A549 (cell line): Measurements from ENCODE around the gene CARNS1. TPM values are rescaled to one million over a fixed set of nuclear protein-coding genes. Genes with fewer than 3 reads are reported as not detected.

Source experiments
- ATAC-seq, 2 experiments: fragments of 200-7000 bp in 1 of 2; fragments of >200 bp in 1 of 2; cut with Nextera tagmentation in 1 of 2; cut with Tn5 transposase in 1 of 2; 3 replicates each; pipeline versions ENCODE4 v1.8.0 to v1.9.1; 2018 to 2020; ENCODE audit warnings: mild to moderate bottlenecking in 1 of 2, moderate library complexity in 1 of 2
- CTCF ChIA-PET: fragments of 300-600 bp; sonication (Branson Sonifier 250); formaldehyde crosslinking; extraction: SDS; loops from one replicate; lab custom pipeline; 2021; ENCODE audit warnings: antibody characterized with exemption, inconsistent platforms; lab: Yijun Ruan, JAX
- POLR2A ChIA-PET: fragments of 350-600 bp; formaldehyde crosslinking; extraction: SDS; loops from one replicate; lab custom pipeline; 2021; ENCODE audit warnings: antibody characterized with exemption, inconsistent platforms; lab: Yijun Ruan, JAX
- DNase-seq, 2 experiments: peaks; one replicate each; pipeline versions ENCODE4 v3.0.0 to v3.0.0-alpha.2; 2011 to 2016; ENCODE audit warnings: low read depth in 1 of 2, low spot score in 1 of 2
- FAIRE-seq: peaks from 2 replicates; lab custom pipeline; 2011; peaks lifted over from hg19 to GRCh38; lab: Jason Lieb, UNC
- H3K27ac ChIP-seq, 2 experiments: fragments of >200 bp; sonication (Bioruptor Twin); formaldehyde crosslinking; 3 replicates each; pipeline ENCODE4 v1.5.1; 2016 to 2017
- H3K4me1 ChIP-seq: fragments of >200 bp; sonication (Bioruptor Twin); formaldehyde crosslinking; 3 replicates; pipeline ENCODE4 v1.6.1; 2016
- H3K4me2 ChIP-seq: fragments of >200 bp; sonication (Bioruptor Twin); formaldehyde crosslinking; 3 replicates; pipeline ENCODE4 v1.6.1; 2016
- H3K4me3 ChIP-seq: fragments of >200 bp; sonication (Bioruptor Twin); formaldehyde crosslinking; 3 replicates; pipeline ENCODE4 v1.5.1; 2016
- H3K9me3 ChIP-seq: fragments of >200 bp; sonication (Bioruptor Twin); formaldehyde crosslinking; 3 replicates; pipeline ENCODE4 v1.6.1; 2016
- BHLHE40 ChIP-seq: IDR thresholded peaks from 2 replicates; pipeline ENCODE4 v1.6.1; 2012; ENCODE audit warnings: low read depth, low read length, inconsistent platforms
- EHMT2 ChIP-seq: fragments of 200-600 bp; sonication (generic); IDR thresholded peaks from 2 replicates; pipeline ENCODE4 v1.6.1; 2016; ENCODE audit warnings: antibody characterized with exemption, low read depth, mild to moderate bottlenecking, moderate library complexity
- EP300 ChIP-seq, 2 experiments: fragments of >200 bp; sonication (Bioruptor Twin); formaldehyde crosslinking; IDR thresholded peaks; 2 replicates in 1 of 2; 3 replicates in 1 of 2; pipeline ENCODE4 v1.6.1; 2016 to 2017
- FOSB ChIP-seq: fragments of 250-450 bp; sonication (Bioruptor Pico); IDR thresholded peaks from 2 replicates; pipeline ENCODE4 v1.5.0; 2020; ENCODE audit warnings: mild to moderate bottlenecking, moderate library complexity
- FOSL2 ChIP-seq, 2 experiments: fragments of 450-650 bp in 1 of 2; fragments of >200 bp in 1 of 2; sonication (Bioruptor Twin) in 1 of 2; formaldehyde crosslinking; IDR thresholded peaks; 2 replicates each; pipeline versions ENCODE4 v1.5.0 to v1.6.1; 2016 to 2020; ENCODE audit warnings: mild to moderate bottlenecking in 1 of 2, moderate library complexity in 1 of 2
- HDAC2 ChIP-seq: fragments of 200-600 bp; sonication (generic); IDR thresholded peaks from 2 replicates; pipeline ENCODE4 v1.6.1; 2016
- HOXB5 ChIP-seq: fragments of 250-450 bp; sonication (Bioruptor Pico); IDR thresholded peaks from 2 replicates; pipeline ENCODE4 v1.5.0; 2020; ENCODE audit warnings: mild to moderate bottlenecking, moderate library complexity
- JUNB ChIP-seq: fragments of >200 bp; sonication (Bioruptor Twin); formaldehyde crosslinking; IDR thresholded peaks from 2 replicates; pipeline ENCODE4 v1.6.1; 2016
- RFX5 ChIP-seq: fragments of 450-650 bp; IDR thresholded peaks from 2 replicates; pipeline ENCODE4 v1.7.1; 2014; ENCODE audit warnings: antibody characterized with exemption, mild to moderate bottlenecking, moderate library complexity
- RNF2 ChIP-seq: fragments of 200-600 bp; sonication (generic); IDR thresholded peaks from 2 replicates; pipeline ENCODE4 v1.6.1; 2016; ENCODE audit warnings: low read depth, mild to moderate bottlenecking, antibody characterized with exemption, moderate library complexity, borderline replicate concordance
- SMC3 ChIP-seq: fragments of >200 bp; sonication (Bioruptor Twin); formaldehyde crosslinking; IDR thresholded peaks from 3 replicates; pipeline ENCODE4 v1.6.1; 2018; ENCODE audit warnings: inconsistent platforms
- ZC3H11A ChIP-seq: fragments of 450-650 bp; IDR thresholded peaks from 2 replicates; pipeline ENCODE4 v1.6.1; 2014; ENCODE audit warnings: antibody characterized with exemption, mild to moderate bottlenecking
- whole genome bisulfite sequencing: methylation state at CpG from one replicate; pipeline ENCODE4 v1.1.6; 2017; ENCODE audit errors: missing lambda C conversion rate; 5-methylcytosine and 5-hydroxymethylcytosine counted together
- polyA plus RNA-seq, 4 experiments: library from polyadenylated mRNA; depleted of rRNA in 3 of 4; stranded (reverse); fragments of >200 nt; fragmentation: RNase III in 1 of 4; extraction: RNeasy Plus Mini Kit Qiagen cat#74134 plus additional on column Dnase treatment in 1 of 4; gene quantifications; 2 replicates in 3 of 4; 3 replicates in 1 of 4; pipeline ENCODE4 v1.2.3, GENCODE V29; 2011 to 2017
- TF ChIP-seq, protein P1 (sequence below): fragments of 250-450 bp; sonication (Bioruptor Pico); IDR thresholded peaks from 2 replicates; pipeline ENCODE4 v1.5.0; 2020; ENCODE audit warnings: low read depth, mild to moderate bottlenecking, moderate library complexity
- TF ChIP-seq, protein P2 (sequence below): fragments of 250-450 bp; sonication (Bioruptor Pico); IDR thresholded peaks from 2 replicates; pipeline ENCODE4 v1.5.0; 2021; ENCODE audit warnings: mild to moderate bottlenecking, moderate library complexity, borderline replicate concordance
- TF ChIP-seq, protein P3 (sequence below): fragments of >200 bp; sonication (Bioruptor Twin); formaldehyde crosslinking; IDR thresholded peaks from 3 replicates; pipeline ENCODE4 v1.5.1; 2016
- TF ChIP-seq, protein P4 (sequence below): fragments of 150-350 bp; IDR thresholded peaks from 2 replicates; pipeline ENCODE4 v1.6.1; 2014; ENCODE audit warnings: low read depth, mild to moderate bottlenecking, low read length

Gene CARNS1
- polyA plus RNA-seq, 2 of the 4 experiments (the other 2 are of a cell fraction) = 0.08 to 0.10 TPM

DNA sequence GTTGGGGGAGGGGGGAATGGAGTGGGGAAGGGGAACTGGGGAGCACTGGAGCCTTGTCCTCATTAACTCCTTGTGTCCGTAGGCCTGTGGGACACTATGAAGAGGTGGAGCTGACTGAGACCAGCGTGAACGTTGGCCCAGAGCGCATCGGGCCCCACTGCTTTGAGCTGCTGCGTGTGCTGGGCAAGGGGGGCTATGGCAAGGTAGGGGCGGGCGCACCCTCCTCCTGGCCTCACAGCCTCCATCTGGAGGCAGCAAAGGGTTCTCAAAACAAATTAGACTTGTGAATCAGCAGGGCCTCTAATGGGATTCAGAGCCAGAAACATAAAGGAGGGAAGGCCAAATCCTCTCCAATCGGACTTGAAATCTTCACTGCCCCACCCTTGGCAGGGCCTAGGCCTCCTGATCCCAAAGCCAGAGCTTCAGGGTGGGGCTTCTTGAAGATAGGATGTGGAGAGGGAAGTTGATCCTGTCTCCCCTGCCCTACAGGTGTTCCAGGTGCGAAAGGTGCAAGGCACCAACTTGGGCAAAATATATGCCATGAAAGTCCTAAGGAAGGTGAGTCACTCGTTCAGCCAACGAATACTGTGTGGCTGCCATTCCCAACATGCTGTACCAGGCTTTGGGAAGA is 13.7 kb downstream of the CARNS1 start:
- DNase-seq (no peak), ATAC-seq (peak in 1 of 2 experiments; percentile 8; a peak in 3 of 6 replicates)
- TF ChIP-seq FOSL2 (IDR thresholded peaks at IDR 0.05) = no peak
- TF ChIP-seq FOSL2 (CRISPR knock-in tag; IDR thresholded peaks at IDR 0.05) = no peak
- TF ChIP-seq, protein P1, sequence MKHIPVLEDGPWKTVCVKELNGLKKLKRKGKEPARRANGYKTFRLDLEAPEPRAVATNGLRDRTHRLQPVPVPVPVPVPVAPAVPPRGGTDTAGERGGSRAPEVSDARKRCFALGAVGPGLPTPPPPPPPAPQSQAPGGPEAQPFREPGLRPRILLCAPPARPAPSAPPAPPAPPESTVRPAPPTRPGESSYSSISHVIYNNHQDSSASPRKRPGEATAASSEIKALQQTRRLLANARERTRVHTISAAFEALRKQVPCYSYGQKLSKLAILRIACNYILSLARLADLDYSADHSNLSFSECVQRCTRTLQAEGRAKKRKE = no peak
- TF ChIP-seq, all 56 proteins: peak for 0
- peak overlapping the region; percentile 77 to 94 for H3K27ac ChIP-seq
- POLR2A ChIA-PET = interaction anchor here (0.5 to 1.6 kb wide), 5 partner anchors 10 to 815 kb away, joined by 3 to 5 read pairs (median 4); partner anchors contain the start of gene AIP
- peak overlapping the region; percentile 85 for H3K4me2 ChIP-seq
- H3K9me3 ChIP-seq = no peaks in the 10 kb centered on the region
- no peak for FAIRE-seq
- H3K4me1 ChIP-seq = peaks cover 11% of the 10 kb centered on the region; the same call in 2 of the 3 replicates
- CTCF ChIA-PET = interaction anchor here (0.7 to 1.4 kb wide), 6 partner anchors 9 to 167 kb away, joined by 3 to 6 read pairs (median 3); partner anchors contain the start of genes PPP1CA and PTPRCAP
- H3K4me3 ChIP-seq = peak overlapping the region; percentile 73
- WGBS = 48% methylated on average over 12 of the region's 12 CpGs

DNA sequence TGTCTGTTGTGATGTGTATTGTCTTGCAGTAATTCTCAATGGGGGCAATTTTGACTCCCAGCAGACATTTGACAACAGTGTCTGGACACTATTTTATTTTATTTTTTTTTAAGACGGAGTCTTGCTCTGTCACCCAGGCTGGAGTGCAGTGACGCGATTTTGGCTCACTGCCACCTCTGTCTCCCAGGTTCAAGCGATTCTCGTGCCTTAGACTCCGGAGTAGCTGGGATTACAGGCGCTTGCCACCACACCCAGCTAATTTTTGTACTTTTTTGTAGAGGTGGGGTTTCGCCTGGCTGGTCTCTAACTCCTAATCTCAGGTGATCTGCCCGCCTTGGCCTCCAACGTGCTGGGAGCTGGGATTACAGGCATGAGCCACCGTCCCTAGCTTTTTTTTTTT is 14.2 kb downstream of the CARNS1 start:
- DNase-seq (no peak), FAIRE-seq (no peak), ATAC-seq (no peak)
- Histone ChIP-seq H3K27ac (no peak overlapping the region), H3K9me3 (no peaks in the 10 kb centered on the region), H3K4me2 (peak overlapping the region; percentile 85), H3K4me3 (no peak overlapping the region), H3K4me1 (peaks cover 11% of the 10 kb centered on the region; the same call in 2 of the 3 replicates)
- WGBS = 86% methylated on average over 11 of the region's 11 CpGs
- ChIA-PET POLR2A (no interaction called here), CTCF (interaction anchor here (0.7 to 1.6 kb wide), 4 partner anchors 9 to 167 kb away, joined by 3 to 5 read pairs (median 4); no protein-coding TSS in a partner anchor)
- no peak for TF ChIP-seq EHMT2
- TF ChIP-seq FOSB (CRISPR knock-in tag) = no peak
- TF ChIP-seq, protein P2, sequence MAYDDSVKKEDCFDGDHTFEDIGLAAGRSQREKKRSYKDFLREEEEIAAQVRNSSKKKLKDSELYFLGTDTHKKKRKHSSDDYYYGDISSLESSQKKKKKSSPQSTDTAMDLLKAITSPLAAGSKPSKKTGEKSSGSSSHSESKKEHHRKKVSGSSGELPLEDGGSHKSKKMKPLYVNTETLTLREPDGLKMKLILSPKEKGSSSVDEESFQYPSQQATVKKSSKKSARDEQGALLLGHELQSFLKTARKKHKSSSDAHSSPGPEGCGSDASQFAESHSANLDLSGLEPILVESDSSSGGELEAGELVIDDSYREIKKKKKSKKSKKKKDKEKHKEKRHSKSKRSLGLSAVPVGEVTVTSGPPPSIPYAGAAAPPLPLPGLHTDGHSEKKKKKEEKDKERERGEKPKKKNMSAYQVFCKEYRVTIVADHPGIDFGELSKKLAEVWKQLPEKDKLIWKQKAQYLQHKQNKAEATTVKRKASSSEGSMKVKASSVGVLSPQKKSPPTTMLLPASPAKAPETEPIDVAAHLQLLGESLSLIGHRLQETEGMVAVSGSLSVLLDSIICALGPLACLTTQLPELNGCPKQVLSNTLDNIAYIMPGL = no peak
- TF ChIP-seq RNF2 = no peak
- TF ChIP-seq, protein P3, sequence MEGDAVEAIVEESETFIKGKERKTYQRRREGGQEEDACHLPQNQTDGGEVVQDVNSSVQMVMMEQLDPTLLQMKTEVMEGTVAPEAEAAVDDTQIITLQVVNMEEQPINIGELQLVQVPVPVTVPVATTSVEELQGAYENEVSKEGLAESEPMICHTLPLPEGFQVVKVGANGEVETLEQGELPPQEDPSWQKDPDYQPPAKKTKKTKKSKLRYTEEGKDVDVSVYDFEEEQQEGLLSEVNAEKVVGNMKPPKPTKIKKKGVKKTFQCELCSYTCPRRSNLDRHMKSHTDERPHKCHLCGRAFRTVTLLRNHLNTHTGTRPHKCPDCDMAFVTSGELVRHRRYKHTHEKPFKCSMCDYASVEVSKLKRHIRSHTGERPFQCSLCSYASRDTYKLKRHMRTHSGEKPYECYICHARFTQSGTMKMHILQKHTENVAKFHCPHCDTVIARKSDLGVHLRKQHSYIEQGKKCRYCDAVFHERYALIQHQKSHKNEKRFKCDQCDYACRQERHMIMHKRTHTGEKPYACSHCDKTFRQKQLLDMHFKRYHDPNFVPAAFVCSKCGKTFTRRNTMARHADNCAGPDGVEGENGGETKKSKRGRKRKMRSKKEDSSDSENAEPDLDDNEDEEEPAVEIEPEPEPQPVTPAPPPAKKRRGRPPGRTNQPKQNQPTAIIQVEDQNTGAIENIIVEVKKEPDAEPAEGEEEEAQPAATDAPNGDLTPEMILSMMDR = no peak
- no peak for TF ChIP-seq RFX5
- TF ChIP-seq ZC3H11A = no peak
- no peak for TF ChIP-seq SMC3
- no peak for TF ChIP-seq FOSL2 (IDR thresholded peaks at IDR 0.05)
- TF ChIP-seq FOSL2 (CRISPR knock-in tag; IDR thresholded peaks at IDR 0.05) = no peak
- TF ChIP-seq EP300 (IDR thresholded peaks at IDR 0.05) = no peak
- TF ChIP-seq, protein P4, sequence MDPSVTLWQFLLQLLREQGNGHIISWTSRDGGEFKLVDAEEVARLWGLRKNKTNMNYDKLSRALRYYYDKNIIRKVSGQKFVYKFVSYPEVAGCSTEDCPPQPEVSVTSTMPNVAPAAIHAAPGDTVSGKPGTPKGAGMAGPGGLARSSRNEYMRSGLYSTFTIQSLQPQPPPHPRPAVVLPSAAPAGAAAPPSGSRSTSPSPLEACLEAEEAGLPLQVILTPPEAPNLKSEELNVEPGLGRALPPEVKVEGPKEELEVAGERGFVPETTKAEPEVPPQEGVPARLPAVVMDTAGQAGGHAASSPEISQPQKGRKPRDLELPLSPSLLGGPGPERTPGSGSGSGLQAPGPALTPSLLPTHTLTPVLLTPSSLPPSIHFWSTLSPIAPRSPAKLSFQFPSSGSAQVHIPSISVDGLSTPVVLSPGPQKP = no peak
- TF ChIP-seq HOXB5 (CRISPR knock-in tag) = no peak
- no peak for TF ChIP-seq BHLHE40
- TF ChIP-seq HDAC2 = no peak
- no peak for TF ChIP-seq JUNB
